Astrocyte of the cerebellum (primary cell): ENCODE measurements around the gene GLYR1.

Experiments
- DNase-seq: peaks from one replicate; pipeline ENCODE4 v3.0.0-alpha.2; 2011; ENCODE audit warnings: low read depth
- H3K4me3 ChIP-seq: 2 replicates; pipeline ENCODE4 v1.5.1; 2011; ENCODE audit warnings: mild to moderate bottlenecking, low read depth, low read length, moderate library complexity
- in situ Hi-C: cut with HindIII; loops from 2 replicates; pipeline ENCODE4 v1.10.0; 2017; ENCODE audit warnings: low sequenced_read_pairs
- TF ChIP-seq, protein P1 (sequence below): IDR thresholded peaks from 2 replicates; pipeline ENCODE4 v1.5.1; 2012; ENCODE audit warnings: low read length, low read depth, moderate library complexity, mild to moderate bottlenecking; ENCODE audit errors: missing control alignments

The GLYR1 gene

DNA sequence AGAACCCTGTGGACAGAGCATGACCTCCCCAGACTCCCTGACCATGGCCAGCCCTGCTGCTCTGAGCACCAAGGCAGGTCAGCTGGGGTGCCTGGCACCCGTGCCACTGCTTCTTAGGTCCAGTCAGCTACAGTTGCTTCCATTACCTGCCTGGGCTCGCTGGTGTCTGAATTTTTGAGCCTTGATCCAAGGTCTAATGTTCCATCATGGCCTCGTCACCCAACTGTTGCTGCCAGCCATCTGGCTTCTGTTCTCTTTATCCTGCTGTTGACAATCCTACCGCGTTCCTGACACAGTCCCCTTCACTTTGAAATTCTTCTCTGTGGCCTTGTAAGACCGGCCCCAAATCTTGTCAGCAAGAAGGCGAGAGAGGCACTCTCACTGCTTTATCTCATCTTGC lies 16.7 kb downstream of the GLYR1 start:
- DNase-seq = no peak
- TF ChIP-seq, protein P1, sequence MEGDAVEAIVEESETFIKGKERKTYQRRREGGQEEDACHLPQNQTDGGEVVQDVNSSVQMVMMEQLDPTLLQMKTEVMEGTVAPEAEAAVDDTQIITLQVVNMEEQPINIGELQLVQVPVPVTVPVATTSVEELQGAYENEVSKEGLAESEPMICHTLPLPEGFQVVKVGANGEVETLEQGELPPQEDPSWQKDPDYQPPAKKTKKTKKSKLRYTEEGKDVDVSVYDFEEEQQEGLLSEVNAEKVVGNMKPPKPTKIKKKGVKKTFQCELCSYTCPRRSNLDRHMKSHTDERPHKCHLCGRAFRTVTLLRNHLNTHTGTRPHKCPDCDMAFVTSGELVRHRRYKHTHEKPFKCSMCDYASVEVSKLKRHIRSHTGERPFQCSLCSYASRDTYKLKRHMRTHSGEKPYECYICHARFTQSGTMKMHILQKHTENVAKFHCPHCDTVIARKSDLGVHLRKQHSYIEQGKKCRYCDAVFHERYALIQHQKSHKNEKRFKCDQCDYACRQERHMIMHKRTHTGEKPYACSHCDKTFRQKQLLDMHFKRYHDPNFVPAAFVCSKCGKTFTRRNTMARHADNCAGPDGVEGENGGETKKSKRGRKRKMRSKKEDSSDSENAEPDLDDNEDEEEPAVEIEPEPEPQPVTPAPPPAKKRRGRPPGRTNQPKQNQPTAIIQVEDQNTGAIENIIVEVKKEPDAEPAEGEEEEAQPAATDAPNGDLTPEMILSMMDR = no peak
- in situ Hi-C loops = loop anchor here (5.0 kb wide), 1 partner anchor 37 kb away; no protein-coding TSS in a partner anchor
- no peak overlapping the region for H3K4me3 ChIP-seq

DNA sequence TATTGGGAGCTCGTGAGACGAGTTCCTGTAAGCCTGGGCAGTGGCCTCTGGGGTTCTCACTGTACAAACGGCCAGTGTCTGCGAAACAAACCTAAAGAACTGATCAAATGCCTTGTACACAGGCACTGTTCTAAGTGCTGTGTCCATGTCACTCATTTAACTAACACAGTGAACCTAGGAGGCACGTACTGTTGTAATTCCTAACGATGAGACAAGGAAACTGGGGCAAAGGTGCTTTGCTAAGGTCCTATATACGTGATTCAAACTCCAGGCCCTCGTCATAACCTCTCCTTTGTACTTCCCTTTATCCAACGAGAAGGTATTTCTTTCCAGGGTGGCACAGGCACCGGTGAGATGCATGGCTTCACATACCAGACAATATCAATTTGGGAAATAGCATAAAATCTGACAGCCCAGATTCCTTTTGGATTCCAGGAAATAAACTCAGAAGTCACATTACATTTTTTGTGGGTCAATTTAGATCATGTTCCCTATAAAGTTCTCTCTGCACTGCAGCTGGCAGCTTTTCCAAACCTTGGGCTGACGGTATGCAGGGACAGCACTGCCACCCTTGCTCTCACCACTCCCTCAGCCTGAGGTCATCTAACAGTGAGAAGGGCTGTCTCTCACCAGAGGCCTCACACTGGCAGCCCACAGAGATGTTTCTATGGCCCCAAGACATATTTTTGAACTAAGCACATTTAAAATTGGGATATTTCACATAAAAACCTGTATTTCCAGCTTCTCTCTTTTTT lies 18.3 kb downstream of the GLYR1 start:
- in situ Hi-C loops = no loop called here
- no peak for DNase-seq
- no peak overlapping the region for H3K4me3 ChIP-seq
- TF ChIP-seq, protein P1 = no peak

DNA sequence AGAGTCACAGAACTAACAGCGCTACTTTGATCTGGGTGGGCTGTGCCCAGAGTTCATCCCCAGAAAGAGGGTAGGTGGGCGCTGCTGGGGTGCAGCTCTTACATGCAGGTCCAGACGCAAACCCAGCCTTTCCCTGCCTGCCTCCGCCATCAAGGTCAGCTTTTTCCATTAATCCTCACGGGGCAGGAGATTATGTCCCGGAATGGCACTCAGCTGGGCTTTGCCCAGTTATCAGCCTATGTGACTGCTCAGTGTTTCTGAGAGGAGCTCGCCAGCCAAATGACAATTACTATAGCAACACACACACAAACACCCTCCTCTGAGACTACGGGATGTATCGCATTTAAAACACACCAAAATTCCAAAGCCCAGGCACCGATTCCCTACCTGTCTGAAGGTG lies 20.1 kb downstream of the GLYR1 start:
- TF ChIP-seq, protein P1 = no peak
- no peak overlapping the region for H3K4me3 ChIP-seq
- in situ Hi-C loops = no loop called here
- no peak for DNase-seq

DNA sequence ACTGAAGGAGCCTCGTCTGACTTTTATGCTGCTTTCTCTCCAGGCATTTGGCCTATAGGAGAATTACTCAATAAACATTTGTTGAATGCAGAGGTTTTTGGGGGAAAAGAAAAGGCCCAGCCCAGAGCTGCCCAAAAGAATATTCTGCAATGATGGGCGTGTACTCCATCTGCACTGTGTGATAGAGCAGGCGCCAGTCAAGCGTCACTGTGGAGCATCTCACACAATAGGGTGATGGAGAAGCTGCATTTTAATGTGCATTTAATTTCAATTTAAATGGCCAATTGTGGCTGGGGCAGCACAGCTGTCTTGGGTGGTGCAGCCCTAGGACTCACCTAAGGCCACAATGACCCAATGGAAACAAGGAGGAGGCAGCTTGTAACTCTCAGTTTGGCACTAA lies 20.6 kb downstream of the GLYR1 start:
- TF ChIP-seq, protein P1 = no peak
- in situ Hi-C loops = no loop called here
- DNase-seq = no peak
- H3K4me3 ChIP-seq = no peak overlapping the region

DNA sequence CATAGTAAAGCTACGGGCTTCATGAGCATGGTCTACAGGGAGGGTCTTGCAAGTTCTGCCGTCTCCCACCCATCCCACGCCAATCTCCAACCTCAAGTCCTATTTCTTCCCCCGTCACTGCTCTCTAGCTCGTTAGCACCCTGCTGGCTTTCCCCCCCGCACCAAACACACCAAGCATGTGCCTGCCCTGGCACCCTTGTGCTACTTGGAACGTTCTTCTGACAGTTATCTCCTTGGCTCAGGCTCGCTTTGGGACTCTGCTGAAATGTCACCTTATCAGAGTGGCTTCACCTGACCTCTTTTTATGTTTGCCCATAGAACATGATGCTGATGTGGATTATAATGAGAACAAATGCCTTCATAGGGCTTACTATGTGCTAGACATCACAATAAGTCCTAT lies 21.9 kb downstream of the GLYR1 start:
- no peak for DNase-seq
- no peak overlapping the region for H3K4me3 ChIP-seq
- in situ Hi-C loops = no loop called here
- TF ChIP-seq, protein P1 = no peak

DNA sequence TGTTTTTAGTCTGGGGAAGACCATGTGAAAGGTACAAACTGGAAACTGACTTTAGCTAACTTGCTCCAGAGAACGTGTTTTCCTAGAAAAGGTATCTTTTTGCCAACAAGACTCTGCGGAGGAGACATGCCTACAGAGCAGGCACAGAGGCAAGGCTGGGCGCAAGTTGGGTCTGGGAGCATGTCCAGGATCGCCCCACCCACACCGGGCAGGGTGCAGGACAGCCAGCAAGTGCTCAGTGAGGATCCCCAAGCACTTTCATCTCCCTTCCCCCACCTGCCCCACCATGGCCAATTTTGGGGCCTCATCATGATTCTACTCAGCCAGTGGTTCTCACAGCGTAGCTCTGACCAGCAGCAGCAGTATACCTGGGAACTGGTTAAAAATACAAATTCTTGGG lies 26.4 kb downstream of the GLYR1 start:
- TF ChIP-seq, protein P1 = no peak
- in situ Hi-C loops = no loop called here
- H3K4me3 ChIP-seq = no peak overlapping the region
- DNase-seq = no peak
